Measurements from ENCODE around the gene SFRP2.

GRCh38 chr4:153788413-153789276 lies at the start of gene SFRP2:
- TF ChIP-seq CTCF (IDR thresholded peaks at IDR 0.05) (no peak), REST (IDR thresholded peaks at IDR 0.05; ENCODE audit: insufficient read depth in 1 of 2, low read depth in 2 of 2, low read length in 1 of 2) (no peak), POLR2AphosphoS5 (IDR thresholded peaks at IDR 0.05; ENCODE audit: low read depth, low read length) (no peak), TCF7L2 (IDR thresholded peaks at IDR 0.05; ENCODE audit: low read depth, low read length) (no peak), SIN3A (IDR thresholded peaks at IDR 0.05; ENCODE audit: borderline replicate concordance, insufficient read depth, low read depth, low read length) (no peak)
